ENCODE measurements around the gene POU5F1.

Gene POU5F1

DNA sequence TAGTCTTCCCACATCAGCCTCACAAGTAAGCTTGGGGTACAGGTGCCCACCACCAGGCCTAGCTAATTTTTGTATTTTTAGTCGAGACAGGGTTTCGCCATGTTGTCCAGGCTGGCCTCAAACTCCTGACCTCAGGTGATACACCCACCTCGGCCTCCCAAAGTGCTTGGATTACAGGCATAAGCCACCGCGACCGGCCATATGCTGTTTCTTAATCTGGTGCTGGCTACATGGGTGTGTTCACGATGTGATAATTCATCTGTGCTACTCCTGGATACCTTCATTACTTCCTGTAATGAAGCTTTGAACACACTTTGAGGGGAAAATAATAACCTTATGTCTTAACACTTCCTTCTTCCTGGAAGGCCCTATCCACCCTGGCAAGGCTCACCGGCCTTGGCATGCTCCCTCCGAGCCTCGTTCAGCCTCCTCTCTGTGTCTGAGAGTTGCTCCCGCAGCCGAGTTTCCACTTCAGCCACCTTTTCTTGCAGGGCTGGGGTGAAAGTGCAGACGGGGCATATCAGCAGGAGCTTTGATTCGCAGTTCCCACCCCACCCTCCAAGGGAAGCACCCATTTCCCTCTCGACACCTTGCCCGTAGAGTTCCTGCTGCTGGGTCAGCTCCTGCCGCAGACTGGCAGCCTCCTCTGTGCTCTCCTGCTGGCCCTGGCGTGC lies 26.0 kb downstream of the POU5F1 start:
- in situ Hi-C loops (cut with MboI; ENCODE audit: low sequenced_read_pairs): no loop called here

DNA sequence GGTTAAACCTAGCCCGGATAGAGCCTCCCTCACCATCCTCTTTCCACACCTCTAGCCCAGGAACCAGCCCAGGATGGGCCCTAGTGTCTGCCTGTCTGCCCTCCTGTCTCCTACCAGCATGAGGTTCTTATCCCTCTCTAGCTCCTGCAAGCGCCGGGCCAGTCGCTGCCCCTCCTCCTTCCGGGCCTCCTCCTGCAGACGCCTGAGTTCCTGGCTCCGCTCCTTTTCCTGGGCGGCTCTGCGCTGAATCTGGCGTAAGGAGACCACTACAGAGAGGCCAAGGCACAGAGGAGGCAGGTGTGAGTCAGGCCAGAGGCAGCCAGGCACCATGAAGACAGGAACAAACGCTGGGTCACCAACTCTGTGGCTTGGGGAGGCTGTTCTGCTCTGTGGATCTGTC lies 27.3 kb downstream of the POU5F1 start:
- in situ Hi-C loops (cut with MboI; ENCODE audit: low sequenced_read_pairs): no loop called here

DNA sequence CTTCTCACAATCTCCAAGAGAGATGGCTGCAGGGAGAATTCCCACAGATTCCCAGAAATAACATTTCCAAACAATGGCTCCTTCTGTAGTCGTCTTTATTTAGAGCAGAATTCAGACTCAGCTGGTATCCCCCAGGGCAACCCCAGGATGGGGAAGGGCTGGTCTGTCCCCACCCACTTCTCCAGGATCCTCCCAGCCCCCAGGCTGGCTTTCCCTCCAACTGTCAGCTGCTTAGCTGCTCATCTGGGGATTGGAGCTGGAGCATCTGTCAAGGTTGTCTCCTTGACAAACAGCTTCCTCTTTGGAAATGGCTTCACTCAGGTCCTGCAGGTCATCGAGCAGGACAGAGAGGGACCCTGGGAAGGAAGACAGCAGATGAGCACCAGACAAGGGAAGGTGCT lies 28.1 kb downstream of the POU5F1 start:
- in situ Hi-C loops (cut with MboI; ENCODE audit: low sequenced_read_pairs): no loop called here

DNA sequence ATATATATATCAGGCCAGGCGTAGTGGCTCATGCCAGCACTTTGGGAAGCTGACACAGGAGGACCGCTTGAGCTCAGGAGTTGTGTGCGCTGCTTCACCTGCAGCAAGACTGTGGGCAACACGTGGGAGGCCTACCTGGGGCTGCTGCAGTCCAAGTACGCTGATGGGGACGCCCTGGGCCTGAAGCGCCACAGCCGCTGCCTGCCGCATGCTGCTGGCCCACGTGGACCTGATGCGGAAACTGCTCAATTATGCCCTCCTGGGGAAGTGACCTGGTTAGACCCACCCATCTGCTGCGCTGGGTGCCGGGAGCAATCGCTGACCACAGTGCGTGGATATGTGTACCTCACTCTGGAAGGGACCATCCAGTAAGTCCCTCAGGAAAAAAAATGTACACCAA lies 29.8 kb downstream of the POU5F1 start:
- in situ Hi-C loops (cut with MboI; ENCODE audit: low sequenced_read_pairs): no loop called here

DNA sequence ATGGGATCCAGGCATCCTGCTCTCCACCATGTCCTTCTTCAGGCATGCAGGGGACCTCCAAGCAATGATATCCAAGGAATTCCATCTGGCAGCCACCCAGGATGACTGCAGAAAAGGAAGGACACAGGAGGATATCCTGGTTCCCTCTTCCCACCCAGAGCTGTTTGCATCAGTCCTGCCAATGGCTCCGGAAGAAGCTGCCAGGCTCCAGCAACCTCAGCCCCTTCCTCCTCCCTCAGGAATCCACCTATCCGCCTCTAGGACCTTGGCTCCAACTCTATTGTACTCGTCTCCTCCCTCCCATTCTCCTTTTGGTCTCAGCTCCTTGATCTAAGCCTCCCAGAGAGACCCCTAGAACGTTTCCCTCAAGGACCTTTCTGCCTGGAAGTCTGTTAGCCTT lies 30.9 kb downstream of the POU5F1 start:
- in situ Hi-C loops (cut with MboI; ENCODE audit: low sequenced_read_pairs): no loop called here

DNA sequence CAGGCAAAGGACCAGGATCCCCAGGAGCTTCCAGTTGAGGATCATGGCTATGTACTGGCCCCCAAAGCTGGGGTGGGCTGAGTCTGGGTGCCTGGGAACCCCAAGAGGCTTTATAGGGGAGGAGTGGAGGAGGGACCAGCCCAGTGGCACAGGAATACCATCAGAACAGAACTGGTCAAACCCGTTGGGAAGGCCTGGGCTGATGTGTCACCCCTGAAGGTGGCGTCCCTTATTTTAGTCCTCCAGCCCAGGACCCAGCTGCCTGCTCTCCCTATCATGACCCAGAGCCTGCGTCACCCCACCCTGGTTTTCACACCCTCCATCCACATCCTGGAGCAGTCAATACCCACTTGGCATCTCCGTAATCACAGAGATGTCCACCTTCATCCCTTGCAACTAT lies 31.5 kb downstream of the POU5F1 start, which contains the start of gene PSORS1C2:
PSORS1C2 (minus strand) TSS at position 85 of the 400 bp plus-strand sequence; CDS start at position 45, 40 bp downstream.
- in situ Hi-C loops (cut with MboI; ENCODE audit: low sequenced_read_pairs): no loop called here

DNA sequence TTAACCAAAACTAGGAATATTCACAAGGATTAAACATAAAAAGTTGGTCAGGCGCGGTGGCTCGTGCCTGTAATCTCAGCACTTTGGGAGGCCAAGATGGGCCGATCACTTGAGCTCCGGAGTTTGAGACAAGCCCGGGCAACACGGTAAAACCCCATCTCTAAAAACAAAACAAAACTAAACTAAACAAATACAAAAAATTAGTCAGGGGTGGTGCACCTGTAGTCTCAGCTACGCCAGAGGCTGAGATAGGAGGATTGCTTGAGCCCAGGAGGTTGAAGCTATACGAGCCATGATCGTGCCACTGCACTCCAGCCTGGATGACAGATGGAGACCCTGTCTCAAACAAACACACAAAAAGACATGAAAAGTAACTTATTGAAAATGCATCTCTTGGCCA lies 34.8 kb downstream of the POU5F1 start:
- in situ Hi-C loops (cut with MboI; ENCODE audit: low sequenced_read_pairs): no loop called here

DNA sequence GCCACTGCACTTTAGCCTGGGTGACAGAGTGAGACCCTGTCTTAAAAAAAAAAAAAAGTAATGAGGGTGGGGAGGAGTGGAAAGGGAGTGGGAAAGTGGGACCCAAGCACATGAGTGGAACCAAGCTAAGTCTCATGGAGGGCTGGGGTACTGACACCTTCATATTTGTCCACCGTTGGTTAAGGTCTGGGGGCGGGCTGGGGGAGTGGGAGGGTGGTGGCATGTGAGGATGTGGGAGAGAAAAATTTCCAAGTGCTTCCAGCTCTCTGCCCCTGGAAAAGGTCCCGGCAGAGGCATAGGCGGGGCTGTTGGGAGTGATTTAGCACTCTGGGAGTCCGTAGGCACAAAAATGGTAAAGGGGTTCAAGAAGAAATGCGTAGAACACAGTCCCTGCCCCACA lies 37.7 kb downstream of the POU5F1 start:
- in situ Hi-C loops (cut with MboI; ENCODE audit: low sequenced_read_pairs): no loop called here

DNA sequence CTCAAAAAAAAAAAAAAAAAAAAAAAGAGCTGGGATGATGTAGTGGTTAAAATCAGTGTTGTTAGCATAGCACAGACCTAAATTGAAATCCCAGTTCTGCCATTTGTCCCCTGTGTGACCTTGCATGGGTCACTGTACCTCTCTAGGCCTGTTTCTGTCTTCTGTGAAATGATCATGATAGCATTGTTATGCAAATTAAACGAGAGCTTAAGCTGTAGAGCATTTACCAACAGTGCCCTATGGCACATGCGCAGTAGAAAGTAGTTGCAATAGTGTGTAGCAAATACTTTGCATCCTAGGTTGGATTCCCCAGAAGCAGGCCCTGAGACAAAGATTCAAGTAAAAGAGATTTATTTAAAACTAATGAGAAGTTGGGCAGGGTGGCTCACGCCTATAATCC lies 38.9 kb downstream of the POU5F1 start:
- in situ Hi-C loops (cut with MboI; ENCODE audit: low sequenced_read_pairs): no loop called here

DNA sequence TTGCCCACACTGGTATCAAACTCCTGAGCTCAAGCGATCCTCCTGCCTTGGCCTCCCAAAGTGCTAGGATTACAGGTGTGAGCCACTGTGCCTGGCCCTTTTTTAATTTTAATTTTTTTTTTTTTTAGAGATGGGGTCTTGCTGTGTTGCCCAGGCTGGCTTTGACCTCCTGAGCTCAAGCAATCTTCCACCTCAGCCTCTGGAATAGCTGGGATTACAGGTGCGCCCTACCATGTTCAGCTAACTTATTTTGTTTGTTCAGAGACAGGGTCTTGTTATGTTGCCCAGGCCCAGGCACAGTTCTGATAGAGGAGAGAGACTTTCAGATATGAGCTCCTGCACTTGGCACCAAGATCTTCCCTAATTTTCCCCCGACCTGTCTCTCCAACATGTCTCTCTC lies 39.7 kb downstream of the POU5F1 start:
- in situ Hi-C loops (cut with MboI; ENCODE audit: low sequenced_read_pairs): no loop called here

DNA sequence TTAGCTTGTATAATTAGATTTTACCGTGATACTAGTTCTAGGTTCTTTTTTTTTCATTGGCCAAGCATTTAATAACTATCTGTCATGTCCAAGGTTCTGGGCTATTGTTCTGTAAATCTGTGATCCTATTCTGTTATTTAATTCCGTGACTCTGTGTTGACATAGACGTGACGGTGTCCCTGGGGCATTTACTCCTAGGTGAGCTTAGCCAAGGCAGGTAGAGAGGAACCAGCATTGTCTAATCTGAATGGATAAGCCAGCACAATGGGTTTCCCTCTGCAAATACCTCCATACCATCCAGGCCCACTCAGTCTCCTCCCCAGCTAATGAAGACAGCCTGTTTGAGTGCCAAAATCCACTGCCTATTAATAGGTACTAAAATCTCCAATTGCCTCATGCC lies 41.4 kb downstream of the POU5F1 start:
- in situ Hi-C loops (cut with MboI; ENCODE audit: low sequenced_read_pairs): no loop called here

DNA sequence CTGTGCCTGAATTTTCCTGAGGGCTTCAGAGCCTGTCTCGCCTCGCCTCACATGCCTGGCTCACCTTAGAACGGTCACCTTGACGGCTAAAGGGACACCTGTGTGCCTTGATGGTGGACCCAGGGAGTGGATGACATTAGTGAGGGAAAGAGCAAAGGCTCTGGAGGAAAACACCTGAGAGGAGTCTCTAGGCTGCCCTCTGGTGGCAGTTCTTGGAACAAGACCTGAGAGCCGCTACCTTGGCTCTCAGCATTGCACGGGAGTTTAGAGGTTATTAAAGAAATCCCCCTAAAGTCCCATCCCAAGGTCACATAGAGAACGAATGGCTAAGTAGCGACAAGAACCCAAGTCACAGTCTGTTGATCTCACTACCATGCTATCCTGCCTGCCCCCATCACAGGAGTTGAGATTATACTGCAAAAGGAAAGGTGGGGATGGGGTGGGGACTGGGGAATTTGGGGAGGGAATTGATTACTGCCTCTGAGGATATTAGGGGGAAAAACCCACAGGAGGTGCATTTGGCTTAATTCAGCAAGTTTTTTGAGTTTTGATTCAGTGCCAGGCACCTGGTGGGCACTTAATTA lies 42.3 kb downstream of the POU5F1 start:
- in situ Hi-C loops (cut with MboI; ENCODE audit: low sequenced_read_pairs): no loop called here

DNA sequence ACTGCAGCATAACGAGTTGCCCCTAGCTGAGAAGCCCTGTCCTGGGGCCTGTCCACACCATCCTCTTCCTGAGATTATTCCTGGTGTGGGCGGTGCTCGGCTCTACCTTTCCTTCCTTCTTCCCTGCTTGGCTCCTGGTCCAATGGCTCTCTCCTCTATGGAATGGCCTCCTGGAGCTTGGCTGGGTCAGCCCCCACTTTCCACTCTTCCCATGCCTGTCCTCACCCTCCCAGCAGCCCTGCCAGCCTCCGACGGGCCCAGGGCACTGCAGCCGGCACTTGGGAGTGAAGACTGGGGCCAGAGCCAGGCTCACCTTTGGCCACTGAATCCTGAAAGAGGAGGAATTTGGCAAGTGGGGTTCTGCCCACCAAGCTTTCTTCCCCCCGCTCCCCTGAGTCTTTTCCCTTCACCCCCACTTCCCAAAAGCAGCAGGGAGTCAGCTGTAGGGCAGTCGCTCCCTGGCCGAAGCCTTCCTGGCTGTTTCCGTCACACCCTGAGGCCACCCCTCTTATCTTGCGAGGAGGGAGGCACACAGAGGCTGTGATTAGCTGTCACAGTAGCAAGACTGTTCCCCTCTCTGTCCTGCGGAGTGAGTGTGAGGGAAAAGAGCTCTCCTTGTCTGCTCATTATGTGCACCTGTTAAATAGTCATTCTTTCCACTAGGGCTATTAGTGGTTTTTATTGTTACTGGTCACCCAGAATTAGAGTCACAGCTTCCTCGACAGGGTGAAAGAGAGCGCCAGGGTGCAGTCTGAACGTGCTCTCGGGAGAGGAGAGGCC lies 43.9 kb downstream of the POU5F1 start:
- in situ Hi-C loops (cut with MboI; ENCODE audit: low sequenced_read_pairs): no loop called here

DNA sequence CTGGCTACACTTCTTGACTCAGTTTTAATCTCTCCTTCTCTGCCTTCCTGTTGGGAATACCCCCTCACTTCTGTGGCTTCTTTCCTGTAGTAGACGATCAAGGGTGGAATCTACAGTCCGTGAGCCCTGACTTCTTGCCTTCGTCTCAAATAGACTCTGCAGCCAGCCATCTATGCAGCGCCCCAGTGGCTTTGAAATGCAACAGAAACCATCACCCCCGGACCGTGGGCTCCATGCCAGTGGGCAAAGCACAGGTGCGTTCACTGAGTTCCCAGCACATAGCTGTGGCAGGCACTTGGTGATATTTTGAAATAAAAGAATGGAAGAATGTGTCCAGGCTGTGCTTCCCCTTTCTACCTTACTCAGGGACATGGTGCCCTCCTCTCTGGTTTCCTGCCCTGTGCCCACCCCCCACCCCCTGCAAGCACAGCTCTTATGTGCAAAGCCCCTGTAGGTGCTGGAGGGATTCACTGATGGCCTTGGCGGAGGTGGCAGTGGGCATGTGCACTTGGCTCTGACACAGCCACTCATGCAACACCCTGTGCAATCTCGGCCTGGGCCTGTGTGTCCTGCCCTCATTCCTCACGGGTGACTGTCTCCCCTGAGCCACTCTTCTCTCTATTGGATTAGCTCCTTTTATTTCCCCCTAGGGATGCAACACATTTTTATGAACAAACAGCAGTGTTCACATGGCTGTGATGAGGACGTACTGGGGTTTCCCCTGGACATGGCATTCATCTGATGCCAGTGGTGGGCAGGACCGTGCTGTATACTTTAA lies 44.7 kb downstream of the POU5F1 start:
- in situ Hi-C loops (cut with MboI; ENCODE audit: low sequenced_read_pairs): no loop called here

DNA sequence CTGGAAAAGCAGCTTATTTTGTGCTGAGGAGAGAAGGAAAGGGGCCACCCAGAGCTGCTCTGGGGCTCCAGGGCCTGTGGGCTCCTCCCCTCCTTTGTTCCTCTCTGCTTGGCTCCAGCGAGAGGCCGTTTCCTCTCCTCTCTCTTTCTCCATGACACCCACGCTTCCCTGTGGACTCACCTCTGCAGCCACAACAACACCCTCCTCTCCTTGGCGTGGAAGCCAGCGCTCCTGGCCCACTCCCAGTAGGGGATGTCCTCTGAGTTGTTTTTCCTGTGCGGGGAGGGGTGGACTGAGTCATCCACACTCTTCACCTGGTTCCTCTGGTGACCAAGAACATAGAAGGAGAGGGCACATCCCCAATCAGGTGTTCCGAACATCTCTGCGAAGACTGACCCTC lies 45.3 kb downstream of the POU5F1 start:
- in situ Hi-C loops (cut with MboI; ENCODE audit: low sequenced_read_pairs): no loop called here

DNA sequence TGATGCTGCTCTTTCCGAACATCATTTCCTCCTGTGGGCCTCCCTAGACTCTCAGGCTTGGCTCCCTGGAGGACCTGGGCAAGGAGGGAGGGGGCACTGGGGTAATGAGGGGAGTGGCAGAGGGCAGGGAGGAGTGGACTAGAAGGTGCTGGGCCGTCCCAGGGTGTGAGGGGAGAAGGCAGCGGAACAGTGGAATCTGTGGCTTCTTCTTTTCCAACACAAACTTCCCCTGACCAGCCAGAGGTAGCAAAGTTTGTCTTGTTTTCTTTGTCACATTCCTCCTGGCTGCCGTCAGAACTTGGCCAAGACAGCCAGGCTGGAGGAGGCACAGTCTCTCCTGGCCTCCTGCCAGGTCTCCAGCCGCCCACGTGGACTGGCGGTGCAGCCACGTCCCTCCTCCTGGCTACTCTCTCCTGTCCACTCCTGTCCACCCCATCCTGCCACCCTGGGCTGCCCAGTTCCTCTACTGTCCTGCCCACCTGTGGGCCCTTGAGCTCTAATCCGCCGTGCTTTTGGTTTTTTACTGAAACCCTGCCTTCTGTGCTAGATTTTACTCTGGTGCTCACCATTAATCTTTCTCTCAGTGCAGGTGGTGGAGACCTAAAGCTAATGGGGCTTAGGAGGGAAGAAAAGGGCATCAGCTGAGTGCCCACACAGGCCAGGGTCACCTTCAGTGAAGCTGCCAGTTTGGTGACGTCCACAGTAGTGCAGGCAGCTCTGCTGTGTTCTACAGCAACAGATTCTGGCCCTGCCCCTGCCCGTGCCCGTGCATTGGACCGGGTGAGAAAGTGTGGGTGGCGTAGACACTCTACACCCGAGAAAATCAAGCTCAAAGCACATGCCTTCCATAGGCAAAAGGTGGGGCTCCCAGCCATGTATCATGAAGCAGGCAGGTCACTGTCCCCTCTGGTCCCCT lies 47.4 kb downstream of the POU5F1 start:
- in situ Hi-C loops (cut with MboI; ENCODE audit: low sequenced_read_pairs): no loop called here

DNA sequence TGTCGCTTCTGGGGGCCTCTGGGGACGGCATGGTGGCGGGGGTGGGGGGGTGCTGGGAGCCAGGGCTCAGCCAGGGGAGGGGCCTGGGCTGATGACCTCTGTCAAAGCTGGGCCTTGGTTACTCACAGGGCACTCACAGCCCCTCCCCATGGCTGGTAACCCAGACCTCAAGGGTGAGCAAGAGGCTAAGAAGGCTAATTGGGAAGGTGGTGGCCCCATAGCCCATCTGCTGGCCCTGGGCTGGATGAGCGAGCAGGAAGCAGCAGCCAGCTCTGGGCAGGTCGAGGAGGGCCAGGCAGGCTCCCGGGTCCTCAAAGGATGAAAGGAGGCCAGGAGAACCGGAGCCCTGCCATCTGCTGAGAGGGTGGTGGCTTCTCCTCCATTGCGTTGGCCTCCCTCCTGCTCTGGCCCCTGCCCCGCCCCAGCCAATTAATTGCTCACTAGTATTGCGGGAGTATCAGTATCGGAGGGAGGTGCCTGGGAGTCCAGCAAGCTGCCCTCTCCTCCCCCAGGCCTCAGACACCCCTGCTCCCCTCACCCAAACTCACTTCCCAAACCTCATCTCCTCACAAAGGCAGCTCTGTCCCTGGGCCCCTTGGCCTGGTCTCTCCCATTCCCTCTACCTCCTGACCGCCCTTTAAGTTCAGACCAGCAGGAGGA lies 49.2 kb downstream of the POU5F1 start:
- in situ Hi-C loops (cut with MboI; ENCODE audit: low sequenced_read_pairs): no loop called here

DNA sequence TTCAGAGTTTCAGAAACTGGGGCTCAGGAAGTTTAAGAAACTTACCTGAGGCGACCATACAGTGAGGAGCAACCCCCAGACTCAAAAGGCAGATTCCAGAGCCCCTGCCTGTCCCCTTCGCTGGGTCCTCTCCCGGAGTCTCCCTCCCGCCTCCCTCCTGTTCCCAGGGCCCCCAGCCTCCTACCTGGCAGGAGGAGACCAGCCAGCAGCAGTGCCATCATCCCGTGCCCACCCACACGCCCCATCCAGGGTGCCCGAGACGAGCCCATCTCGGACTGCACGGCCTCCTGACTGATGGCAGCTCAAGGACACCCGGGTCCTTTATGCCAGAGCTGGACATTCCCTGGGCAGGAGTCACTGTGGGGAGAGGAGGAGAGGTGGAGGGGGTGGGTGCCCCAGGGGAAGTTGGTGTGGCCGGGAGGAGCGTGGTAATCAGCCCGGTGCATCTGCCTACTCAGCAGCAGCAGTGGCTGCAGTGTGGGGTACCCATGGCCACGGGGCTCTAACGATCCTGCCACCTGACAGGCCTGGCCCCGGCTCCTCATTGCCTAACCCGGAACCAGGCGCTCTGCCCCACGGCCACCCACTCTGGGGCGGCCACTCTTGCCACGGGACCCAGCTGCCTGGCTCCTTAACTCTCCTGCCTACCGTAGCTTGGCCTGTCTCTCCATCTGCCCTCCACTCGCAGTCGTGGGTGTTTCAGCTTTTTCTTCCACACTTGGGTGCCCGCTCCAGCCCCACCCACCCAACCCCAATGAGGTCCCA lies 50.1 kb downstream of the POU5F1 start, which contains the start of gene CDSN:
CDSN (minus strand) TSS at position 296 of the 765 bp plus-strand sequence; CDS start at position 269, 27 bp downstream.
- in situ Hi-C loops (cut with MboI; ENCODE audit: low sequenced_read_pairs): no loop called here

DNA sequence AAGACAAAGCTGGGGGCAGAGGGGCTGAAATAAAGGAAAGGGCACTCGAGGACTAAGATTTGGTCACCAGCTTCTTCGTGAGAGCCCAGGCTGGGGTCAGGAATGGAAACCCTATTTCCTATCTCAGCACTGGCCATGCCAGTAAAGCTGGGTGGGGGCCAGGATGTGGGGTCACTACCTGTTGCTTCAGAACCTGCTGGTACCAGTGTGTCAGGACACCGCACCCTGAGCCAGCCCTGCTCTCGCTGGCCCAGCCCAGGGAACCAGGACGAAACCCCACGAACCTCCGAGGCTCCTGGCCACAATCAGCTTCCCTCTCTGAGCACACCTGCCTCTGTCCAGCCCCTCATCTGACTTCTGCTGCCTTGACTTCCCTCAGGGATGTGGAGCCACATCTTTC lies 52.3 kb downstream of the POU5F1 start:
- in situ Hi-C loops (cut with MboI; ENCODE audit: low sequenced_read_pairs): no loop called here
